Fibroblast of mammary gland (primary cell): ENCODE data around the gene PRKN.
A peak's percentile ranks its signal among the peaks of the same experiment; 100 is the strongest.

ENCODE experiments used
- DNase-seq: peaks from one replicate; pipeline ENCODE4 v3.0.0-alpha.2; 2010; ENCODE audit warnings: low read depth
- H3K4me3 ChIP-seq: 2 replicates; pipeline ENCODE4 v1.5.1; 2011; ENCODE audit warnings: low read depth, mild to moderate bottlenecking, low read length, moderate library complexity; ENCODE audit not compliant: control insufficient read depth
- CTCF ChIP-seq: conservative IDR thresholded peaks from 2 replicates; pipeline ENCODE4 v1.5.1; 2011; ENCODE audit warnings: low read depth, low read length, inconsistent platforms; ENCODE audit not compliant: control insufficient read depth, insufficient read depth

PRKN gene

GRCh38 chr6:161557333-161558107, 1170.0 kb downstream of the PRKN start:
- TF ChIP-seq CTCF, result no peak
- no peak for DNase-seq
- H3K4me3 ChIP-seq, result no peak overlapping the region

- TF ChIP-seq CTCF, result no peak
- no peak for DNase-seq
- no peak overlapping the region for H3K4me3 ChIP-seq
Measured at GRCh38 chr6:161554883-161555282, 1172.7 kb downstream of the PRKN start.

GRCh38 chr6:161549977-161550655, 1177.5 kb downstream of the PRKN start:
- H3K4me3 ChIP-seq, result no peak overlapping the region
- no peak for TF ChIP-seq CTCF
- DNase-seq, result no peak

- TF ChIP-seq CTCF, result no peak
- DNase-seq, result no peak
- no peak overlapping the region for H3K4me3 ChIP-seq
Measured at GRCh38 chr6:161548713-161549296, 1178.8 kb downstream of the PRKN start.

- DNase-seq, result peak; percentile 35
- TF ChIP-seq CTCF, result no peak
- no peak overlapping the region for H3K4me3 ChIP-seq
Measured at GRCh38 chr6:161547617-161548016, 1179.9 kb downstream of the PRKN start.

GRCh38 chr6:161546632-161547031, 1180.9 kb downstream of the PRKN start:
- no peak overlapping the region for H3K4me3 ChIP-seq
- no peak for DNase-seq
- TF ChIP-seq CTCF, result no peak
